ENCODE results near the gene NT5DC3. TPM values are rescaled to one million over a fixed set of nuclear protein-coding genes. Genes with fewer than 3 reads are reported as not detected.

The NT5DC3 gene
- total and polyA plus RNA-seq, 2 of the 13 experiments (the other 11 are each of a cell fraction or from before 2014, with no cell fraction given), result 3.2 to 6.6 TPM

- no peak for TF ChIP-seq PAXIP1 (CRISPR knock-in tag; conservative IDR thresholded peaks at IDR 0.05)
- TF ChIP-seq, protein P1, sequence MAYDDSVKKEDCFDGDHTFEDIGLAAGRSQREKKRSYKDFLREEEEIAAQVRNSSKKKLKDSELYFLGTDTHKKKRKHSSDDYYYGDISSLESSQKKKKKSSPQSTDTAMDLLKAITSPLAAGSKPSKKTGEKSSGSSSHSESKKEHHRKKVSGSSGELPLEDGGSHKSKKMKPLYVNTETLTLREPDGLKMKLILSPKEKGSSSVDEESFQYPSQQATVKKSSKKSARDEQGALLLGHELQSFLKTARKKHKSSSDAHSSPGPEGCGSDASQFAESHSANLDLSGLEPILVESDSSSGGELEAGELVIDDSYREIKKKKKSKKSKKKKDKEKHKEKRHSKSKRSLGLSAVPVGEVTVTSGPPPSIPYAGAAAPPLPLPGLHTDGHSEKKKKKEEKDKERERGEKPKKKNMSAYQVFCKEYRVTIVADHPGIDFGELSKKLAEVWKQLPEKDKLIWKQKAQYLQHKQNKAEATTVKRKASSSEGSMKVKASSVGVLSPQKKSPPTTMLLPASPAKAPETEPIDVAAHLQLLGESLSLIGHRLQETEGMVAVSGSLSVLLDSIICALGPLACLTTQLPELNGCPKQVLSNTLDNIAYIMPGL (CRISPR knock-in tag; IDR thresholded peaks at IDR 0.05; ENCODE audit: borderline replicate concordance in 1 of 2, low read depth in 1 of 2), result no peak
- no peak for TF ChIP-seq ZNF503 (CRISPR knock-in tag; IDR thresholded peaks at IDR 0.05)
- TF ChIP-seq FIP1L1 (IDR thresholded peaks at IDR 0.05; ENCODE audit: borderline replicate concordance, insufficient read depth, low read depth, low read length), result no peak
- TF ChIP-seq RORA (CRISPR knock-in tag; IDR thresholded peaks at IDR 0.05), result no peak
- TF ChIP-seq PRPF4 (IDR thresholded peaks at IDR 0.05; ENCODE audit: low read depth, low read length, poor library complexity, severe bottlenecking), result no peak
- TF ChIP-seq E2F5 (CRISPR knock-in tag; conservative IDR thresholded peaks at IDR 0.05), result no peak
- no peak for TF ChIP-seq ZNF207 (IDR thresholded peaks at IDR 0.05; ENCODE audit: borderline replicate concordance)
- no peak for TF ChIP-seq RARG (CRISPR knock-in tag; IDR thresholded peaks at IDR 0.05; ENCODE audit: low read depth)
- no peak for TF ChIP-seq ZNF639 (CRISPR knock-in tag; conservative IDR thresholded peaks at IDR 0.05)
- no peak for TF ChIP-seq ZNF431 (CRISPR knock-in tag; IDR thresholded peaks at IDR 0.05; ENCODE audit: borderline replicate concordance, low read depth)
- no peak for TF ChIP-seq ATAD3A (CRISPR knock-in tag; IDR thresholded peaks at IDR 0.05)
- TF ChIP-seq ZNF136 (CRISPR knock-in tag; IDR thresholded peaks at IDR 0.05; ENCODE audit: low read depth), result no peak
- TF ChIP-seq, protein P2, sequence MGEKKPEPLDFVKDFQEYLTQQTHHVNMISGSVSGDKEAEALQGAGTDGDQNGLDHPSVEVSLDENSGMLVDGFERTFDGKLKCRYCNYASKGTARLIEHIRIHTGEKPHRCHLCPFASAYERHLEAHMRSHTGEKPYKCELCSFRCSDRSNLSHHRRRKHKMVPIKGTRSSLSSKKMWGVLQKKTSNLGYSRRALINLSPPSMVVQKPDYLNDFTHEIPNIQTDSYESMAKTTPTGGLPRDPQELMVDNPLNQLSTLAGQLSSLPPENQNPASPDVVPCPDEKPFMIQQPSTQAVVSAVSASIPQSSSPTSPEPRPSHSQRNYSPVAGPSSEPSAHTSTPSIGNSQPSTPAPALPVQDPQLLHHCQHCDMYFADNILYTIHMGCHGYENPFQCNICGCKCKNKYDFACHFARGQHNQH (CRISPR knock-in tag; IDR thresholded peaks at IDR 0.05), result no peak
- no peak for TF ChIP-seq IRF2 (CRISPR knock-in tag; IDR thresholded peaks at IDR 0.05)
- no peak for TF ChIP-seq SRY (CRISPR knock-in tag; IDR thresholded peaks at IDR 0.05)
- TF ChIP-seq ZNF563 (CRISPR knock-in tag; IDR thresholded peaks at IDR 0.05), result no peak
- no peak for TF ChIP-seq NFYB (CRISPR knock-in tag; IDR thresholded peaks at IDR 0.05)
- no peak for TF ChIP-seq MIXL1 (CRISPR knock-in tag; IDR thresholded peaks at IDR 0.05)
Observed at GRCh38 chr12:103852498-103852997, 11.5 kb upstream of the NT5DC3 start (continued).

Data from HepG2 (cell line).